ENCODE measurements around the gene ZNF532. TPM values are rescaled to one million over a fixed set of nuclear protein-coding genes. Genes with fewer than 3 reads are reported as not detected.

ZNF532 gene
- total and polyA plus RNA-seq, 2 donors from 2014 or later: 5.7 to 76.3 TPM

GRCh38 chr18:59001721-59002120 is 137.0 kb downstream of the ZNF532 start:
- H3K27ac ChIP-seq (ENCODE audit: low read depth in 2 of 2, low read length in 2 of 2): peak overlapping the region in 1 of 2 donors; percentile 9
- DNase-seq: no peak
- H3K9ac ChIP-seq (ENCODE audit: low read length in 3 of 3): no peak overlapping the region
- intact Hi-C loops (cut with DNase I): no loop called here
- H3K36me3 ChIP-seq (ENCODE audit: control insufficient read depth in 2 of 3, insufficient read depth in 3 of 3, low read length in 3 of 3): no peaks in the 10 kb centered on the region
- no peak overlapping the region for H3K4me3 ChIP-seq (ENCODE audit: low read length in 3 of 3)
- peaks cover 0 to 5% (median 0%) of the 10 kb centered on the region in 3 donors for H3K9me3 ChIP-seq (ENCODE audit: control insufficient read depth in 2 of 3, insufficient read depth in 1 of 3, low read length in 3 of 3)
- no peak for FAIRE-seq
- no peaks in the 10 kb centered on the region for H3K27me3 ChIP-seq (ENCODE audit: control insufficient read depth, insufficient read depth, low read length)
- no peak for TF ChIP-seq CTCF (IDR thresholded peaks at IDR 0.05; ENCODE audit: borderline replicate concordance, extremely low read depth, insufficient read depth)
- H3K4me1 ChIP-seq (ENCODE audit: control insufficient read depth in 2 of 3, insufficient read depth in 2 of 3, low read depth in 1 of 3, low read length in 3 of 3): peaks cover 0 to 13% (median 6%) of the 10 kb centered on the region in 3 donors

GRCh38 chr18:59002974-59003594 is 138.4 kb downstream of the ZNF532 start:
- H3K9me3 ChIP-seq (ENCODE audit: control insufficient read depth in 2 of 3, insufficient read depth in 1 of 3, low read length in 3 of 3): peaks cover 0 to 5% (median 0%) of the 10 kb centered on the region in 3 donors
- intact Hi-C loops (cut with DNase I): no loop called here
- H3K4me3 ChIP-seq (ENCODE audit: low read length in 3 of 3): no peak overlapping the region
- peaks cover 0 to 13% (median 6%) of the 10 kb centered on the region in 3 donors for H3K4me1 ChIP-seq (ENCODE audit: control insufficient read depth in 2 of 3, insufficient read depth in 2 of 3, low read depth in 1 of 3, low read length in 3 of 3)
- H3K36me3 ChIP-seq (ENCODE audit: control insufficient read depth in 2 of 3, insufficient read depth in 3 of 3, low read length in 3 of 3): no peaks in the 10 kb centered on the region
- no peak for TF ChIP-seq CTCF (IDR thresholded peaks at IDR 0.05; ENCODE audit: borderline replicate concordance, extremely low read depth, insufficient read depth)
- H3K9ac ChIP-seq (ENCODE audit: low read length in 3 of 3): no peak overlapping the region
- no peaks in the 10 kb centered on the region for H3K27me3 ChIP-seq (ENCODE audit: control insufficient read depth, insufficient read depth, low read length)
- H3K27ac ChIP-seq (ENCODE audit: low read depth in 2 of 2, low read length in 2 of 2): no peak overlapping the region
- peak; percentile 39 for FAIRE-seq
- no peak for DNase-seq

- H3K4me1 ChIP-seq (ENCODE audit: control insufficient read depth in 2 of 3, insufficient read depth in 2 of 3, low read depth in 1 of 3, low read length in 3 of 3): peaks cover 0 to 15% (median 6%) of the 10 kb centered on the region in 3 donors
- intact Hi-C loops (cut with DNase I): no loop called here
- FAIRE-seq (no peak), DNase-seq (peak in 4 of 5 donors; percentile 51 to 87 (median 76))
- H3K36me3 ChIP-seq (ENCODE audit: control insufficient read depth in 2 of 3, insufficient read depth in 3 of 3, low read length in 3 of 3): no peaks in the 10 kb centered on the region
- H3K27me3 ChIP-seq (ENCODE audit: control insufficient read depth, insufficient read depth, low read length): no peaks in the 10 kb centered on the region
- peaks cover 0 to 5% (median 0%) of the 10 kb centered on the region in 3 donors for H3K9me3 ChIP-seq (ENCODE audit: control insufficient read depth in 2 of 3, insufficient read depth in 1 of 3, low read length in 3 of 3)
- H3K9ac ChIP-seq (ENCODE audit: low read length in 3 of 3): no peak overlapping the region
- no peak for TF ChIP-seq CTCF (IDR thresholded peaks at IDR 0.05; ENCODE audit: borderline replicate concordance, extremely low read depth, insufficient read depth)
- H3K4me3 ChIP-seq (ENCODE audit: low read length in 3 of 3): no peak overlapping the region
- H3K27ac ChIP-seq (ENCODE audit: low read depth in 2 of 2, low read length in 2 of 2): peak overlapping the region; percentile 66 to 72
These were observed 140.6 kb downstream of the ZNF532 start for GRCh38 chr18:59005262-59005661.
